Smooth muscle cell (in vitro differentiated cells): Measurements from ENCODE around the gene FICD. TPM values are rescaled to one million over a fixed set of nuclear protein-coding genes. Genes with fewer than 3 reads are reported as not detected.

Experiments
- DNase-seq: peaks from one replicate; lab custom pipeline; 2025; ENCODE audit not compliant: unreplicated experiment; lab: John Stamatoyannopoulos, UW
- H2AFZ ChIP-seq: fragments of 200-600 bp; sonication (generic); 2 replicates; pipeline ENCODE4 v1.6.0; 2016; ENCODE audit warnings: antibody characterized with exemption, low read depth, mild to moderate bottlenecking
- H3F3A ChIP-seq: fragments of 200-600 bp; sonication (generic); 2 replicates; pipeline ENCODE4 v1.6.0; 2017; ENCODE audit warnings: antibody characterized with exemption, low read depth
- H3K27ac ChIP-seq: fragments of 200-600 bp; sonication (generic); 2 replicates; pipeline ENCODE4 v1.5.1; 2016; ENCODE audit warnings: low read depth, mild to moderate bottlenecking
- H3K27me3 ChIP-seq: fragments of 200-600 bp; sonication (generic); 2 replicates; pipeline ENCODE4 v1.6.1; 2016; ENCODE audit warnings: low read depth, mild to moderate bottlenecking
- H3K36me3 ChIP-seq: fragments of 200-600 bp; sonication (generic); 2 replicates; pipeline ENCODE4 v1.5.1; 2016; ENCODE audit warnings: low read depth
- H3K4me1 ChIP-seq: fragments of 200-600 bp; sonication (generic); 2 replicates; pipeline ENCODE4 v1.5.1; 2016; ENCODE audit warnings: low read depth
- H3K4me2 ChIP-seq: fragments of 200-600 bp; sonication (generic); 2 replicates; pipeline ENCODE4 v1.6.0; 2016; ENCODE audit warnings: mild to moderate bottlenecking
- H3K4me3 ChIP-seq: fragments of 200-600 bp; sonication (generic); 2 replicates; pipeline ENCODE4 v1.5.1; 2016; ENCODE audit warnings: mild to moderate bottlenecking
- H3K79me2 ChIP-seq: fragments of 200-600 bp; sonication (generic); 2 replicates; pipeline ENCODE4 v1.6.0; 2016; ENCODE audit warnings: low read depth, mild to moderate bottlenecking
- H3K9ac ChIP-seq: fragments of 200-600 bp; sonication (generic); 2 replicates; pipeline ENCODE4 v1.6.0; 2016; ENCODE audit warnings: low read depth
- H3K9me3 ChIP-seq: fragments of 200-600 bp; sonication (generic); replicated peaks from 2 replicates; pipeline ENCODE4 v1.5.1; 2016; ENCODE audit warnings: low read depth
- H4K20me1 ChIP-seq: fragments of 200-600 bp; sonication (generic); 2 replicates; pipeline ENCODE4 v1.6.0; 2016; ENCODE audit warnings: low read depth
- WGBS: methylation state at CpG from one replicate; pipeline ENCODE4 v1.1.7; 2016; ENCODE audit warnings: low lambda C conversion rate; 5-methylcytosine and 5-hydroxymethylcytosine counted together
- polyA plus RNA-seq: library from polyadenylated mRNA; unstranded; fragments of >200 nt; fragmentation: Nextera tagmentation; extraction: Ambion mirVana; gene quantifications from 2 replicates; pipeline ENCODE4 v1.2.1, GENCODE V29; 2016
- total RNA-seq: library from RNA; depleted of rRNA; stranded (reverse); fragments of >200 nt; gene quantifications from 2 replicates; pipeline ENCODE4 v1.2.3, GENCODE V29; 2014
- TF ChIP-seq, protein P1 (sequence below): fragments of 200-600 bp; sonication (generic); IDR thresholded peaks from 2 replicates; pipeline ENCODE4 v1.5.1; 2017; ENCODE audit warnings: borderline replicate concordance, mild to moderate bottlenecking, antibody characterized with exemption; ENCODE audit not compliant: insufficient read depth, poor library complexity, severe bottlenecking

Gene FICD
- total and polyA plus RNA-seq, 2 experiments from 2014 or later, result 6.8 to 7.5 TPM

DNA sequence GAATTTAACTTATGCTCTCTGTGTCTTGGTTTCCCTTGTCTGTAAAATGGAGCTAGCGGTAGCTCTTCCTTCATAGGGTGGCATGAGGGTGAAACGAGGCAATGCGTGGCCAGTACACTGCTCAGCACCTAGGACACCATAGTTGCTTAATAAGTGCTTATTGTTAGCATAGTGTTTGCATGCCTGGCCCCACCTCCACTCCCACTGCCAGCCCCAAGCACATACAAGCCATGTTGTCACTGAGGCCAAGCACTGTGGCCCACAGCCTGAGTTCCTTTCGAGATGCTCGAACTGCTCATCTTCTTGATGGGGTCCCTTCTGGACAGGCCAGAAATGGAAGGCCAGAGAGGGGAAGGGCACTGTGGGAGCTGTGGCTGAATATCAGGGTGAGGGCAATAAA is 839 bp downstream of the FICD start:
- TF ChIP-seq, protein P1, sequence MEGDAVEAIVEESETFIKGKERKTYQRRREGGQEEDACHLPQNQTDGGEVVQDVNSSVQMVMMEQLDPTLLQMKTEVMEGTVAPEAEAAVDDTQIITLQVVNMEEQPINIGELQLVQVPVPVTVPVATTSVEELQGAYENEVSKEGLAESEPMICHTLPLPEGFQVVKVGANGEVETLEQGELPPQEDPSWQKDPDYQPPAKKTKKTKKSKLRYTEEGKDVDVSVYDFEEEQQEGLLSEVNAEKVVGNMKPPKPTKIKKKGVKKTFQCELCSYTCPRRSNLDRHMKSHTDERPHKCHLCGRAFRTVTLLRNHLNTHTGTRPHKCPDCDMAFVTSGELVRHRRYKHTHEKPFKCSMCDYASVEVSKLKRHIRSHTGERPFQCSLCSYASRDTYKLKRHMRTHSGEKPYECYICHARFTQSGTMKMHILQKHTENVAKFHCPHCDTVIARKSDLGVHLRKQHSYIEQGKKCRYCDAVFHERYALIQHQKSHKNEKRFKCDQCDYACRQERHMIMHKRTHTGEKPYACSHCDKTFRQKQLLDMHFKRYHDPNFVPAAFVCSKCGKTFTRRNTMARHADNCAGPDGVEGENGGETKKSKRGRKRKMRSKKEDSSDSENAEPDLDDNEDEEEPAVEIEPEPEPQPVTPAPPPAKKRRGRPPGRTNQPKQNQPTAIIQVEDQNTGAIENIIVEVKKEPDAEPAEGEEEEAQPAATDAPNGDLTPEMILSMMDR, result no peak
- H3K4me2 ChIP-seq, result peak overlapping the region; percentile 99
- H3K9me3 ChIP-seq, result no peaks in the 10 kb centered on the region
- peaks cover 14% of the 10 kb centered on the region for H3K4me1 ChIP-seq
- no peak overlapping the region for H2AFZ ChIP-seq
- DNase-seq, result no peak
- H3K79me2 ChIP-seq, result no peaks in the 10 kb centered on the region
- H3F3A ChIP-seq, result no peaks in the 10 kb centered on the region
- no peaks in the 10 kb centered on the region for H3K27me3 ChIP-seq
- WGBS, result 83% methylated on average over 5 of the region's 5 CpGs
- H3K9ac ChIP-seq, result peak overlapping the region; percentile 78
- peaks cover 4% of the 10 kb centered on the region for H4K20me1 ChIP-seq
- H3K4me3 ChIP-seq, result peak overlapping the region; percentile 84
- peaks cover 4% of the 10 kb centered on the region for H3K36me3 ChIP-seq
- H3K27ac ChIP-seq, result no peak overlapping the region

GRCh38 chr12:108516511-108517275 is 1.6 kb downstream of the FICD start:
- Histone ChIP-seq H3K27ac (no peak overlapping the region), H3K27me3 (no peaks in the 10 kb centered on the region), H3K9me3 (no peaks in the 10 kb centered on the region), H3K4me3 (no peak overlapping the region), H4K20me1 (peaks cover 4% of the 10 kb centered on the region), H3K9ac (no peak overlapping the region), H2AFZ (no peak overlapping the region), H3K79me2 (no peaks in the 10 kb centered on the region), H3K4me1 (peaks cover 14% of the 10 kb centered on the region), H3K36me3 (peaks cover 4% of the 10 kb centered on the region), H3F3A (no peaks in the 10 kb centered on the region), H3K4me2 (no peak overlapping the region)
- DNase-seq, result no peak
- whole genome bisulfite sequencing, result 91% methylated on average over 23 of the region's 23 CpGs
- TF ChIP-seq, protein P1, result no peak

- Histone ChIP-seq H3K36me3 (peaks cover 9% of the 10 kb centered on the region), H3K4me2 (no peak overlapping the region), H3K4me3 (no peak overlapping the region), H3K9ac (no peak overlapping the region), H3K27ac (no peak overlapping the region), H2AFZ (no peak overlapping the region), H3K79me2 (no peaks in the 10 kb centered on the region), H3K4me1 (peaks cover 9% of the 10 kb centered on the region), H3K27me3 (no peaks in the 10 kb centered on the region), H4K20me1 (peaks cover 4% of the 10 kb centered on the region), H3K9me3 (no peaks in the 10 kb centered on the region), H3F3A (no peaks in the 10 kb centered on the region)
- TF ChIP-seq, protein P1, result no peak
- WGBS, result 93% methylated on average over 12 of the region's 12 CpGs
- no peak for DNase-seq
Observed at GRCh38 chr12:108517288-108518100, 2.4 kb downstream of the FICD start.
